ENCODE data around the gene TTC13. TPM values are rescaled to one million over a fixed set of nuclear protein-coding genes. Genes with fewer than 3 reads are reported as not detected.
A peak's percentile ranks its signal among the peaks of the same experiment; 100 is the strongest.

Gene TTC13
- total and polyA plus RNA-seq, 2 of the 4 experiments (the other 2 are of a cell fraction), result 6.1 to 9.1 TPM

GRCh38 chr1:230867903-230868735 lies 110.5 kb downstream of the TTC13 start, which contains the start of gene C1orf198:
C1orf198 (minus strand) TSS chr1:230868521; CDS start chr1:230868512, 9 bp downstream.
- peak within 1 kb of the TSS; percentile 99 for H4K91ac ChIP-seq (ENCODE audit: insufficient read depth, low read depth, low read length)
- H3K9me3 ChIP-seq (ENCODE audit: control insufficient read depth, insufficient read depth, low read length), result no peaks in the 10 kb centered on the region
- peak within 1 kb of the TSS; percentile 100 for H3K4me3 ChIP-seq (ENCODE audit: insufficient read depth, low read depth, low read length)
- H3K18ac ChIP-seq (ENCODE audit: low read depth, low read length), result peak within 1 kb of the TSS; percentile 99
- H3K23ac ChIP-seq (ENCODE audit: low read depth, low read length), result peak within 1 kb of the TSS; percentile 99
- CTCF ChIA-PET, result interaction anchor here (0.6 to 1.4 kb wide), 3 partner anchors 38 to 70 kb away, joined by 3 to 4 read pairs (median 3); no protein-coding TSS in a partner anchor
- H3K27ac ChIP-seq (ENCODE audit: insufficient read depth, low read length), result peak within 1 kb of the TSS; percentile 100
- no TSS peak for BruUV-seq (replicated peaks)
- peak within 1 kb of the TSS; percentile 97 for H3K56ac ChIP-seq (ENCODE audit: extremely low read depth, insufficient read depth, low read length)
- H2AK5ac ChIP-seq (ENCODE audit: low read depth, low read length), result peak within 1 kb of the TSS; percentile 81
- peak within 1 kb of the TSS; percentile 97 for H2BK20ac ChIP-seq (ENCODE audit: low read depth, low read length)
- H3K36me3 ChIP-seq (ENCODE audit: control insufficient read depth, insufficient read depth, low read length), result peaks cover 12% of the 10 kb centered on the region
- intact Hi-C loops (cut with micrococcal nuclease) (loop anchor here (1.0 to 5.0 kb wide), 4 partner anchors 49 to 343 kb away; partner anchors contain the start of genes ARV1, FAM89A and TTC13), in situ Hi-C loops (cut with MboI; ENCODE audit: low sequenced_read_pairs) (loop anchor here (25.0 kb wide), 1 partner anchor 781 kb away; no protein-coding TSS in a partner anchor), dilution Hi-C loops (cut with HindIII; ENCODE audit: low sequenced_read_pairs, unreplicated experiment) (no loop called here)
- peak within 1 kb of the TSS; percentile 97 for H2BK120ac ChIP-seq (ENCODE audit: low read depth, low read length)
- peak; percentile 84 for ATAC-seq (ENCODE audit: low read depth)
- H4K8ac ChIP-seq (ENCODE audit: low read depth in 2 of 2, low read length in 2 of 2), result peak within 1 kb of the TSS; percentile 93 to 95
- H4K20me1 ChIP-seq (ENCODE audit: insufficient read depth, low read length), result peaks cover 33% of the 10 kb centered on the region
- POLR2A ChIA-PET (ENCODE audit: unreplicated experiment), result interaction anchor here (0.6 to 0.9 kb wide), 2 partner anchors 13 to 29 kb away, joined by 3 to 7 read pairs; no protein-coding TSS in a partner anchor
- H3K9me1 ChIP-seq (ENCODE audit: insufficient read depth, low read length), result peaks cover 16% of the 10 kb centered on the region
- H3K9ac ChIP-seq (ENCODE audit: low read depth, low read length), result peak within 1 kb of the TSS; percentile 100
- peak within 1 kb of the TSS; percentile 100 for H4K5ac ChIP-seq (ENCODE audit: low read depth, low read length)
- peak within 1 kb of the TSS; percentile 99 for H3K4ac ChIP-seq (ENCODE audit: low read depth, low read length)
- H3K14ac ChIP-seq (replicated peaks; ENCODE audit: low read depth, low read length), result peak within 1 kb of the TSS; percentile 95
- H2AK9ac ChIP-seq (replicated peaks; ENCODE audit: low read depth, low read length, poor library complexity), result peak within 1 kb of the TSS; percentile 97
- peak within 1 kb of the TSS; percentile 90 for H2AFZ ChIP-seq (replicated peaks; ENCODE audit: low read length, poor library complexity)
- H2BK5ac ChIP-seq (ENCODE audit: low read depth, low read length, poor library complexity, severe bottlenecking), result peak within 1 kb of the TSS; percentile 99
- WGBS, 2 experiments (ENCODE audit: extremely low coverage in 2 of 2, insufficient read length in 1 of 2), result 1% methylated on average over 36 of the region's 96 CpGs; no CpG with 5 or more reads in 1 of the 2 experiments
- no peak for TF ChIP-seq CTCF (conservative IDR thresholded peaks at IDR 0.05; ENCODE audit: low read depth, low read length)
- TF ChIP-seq MXI1 (IDR thresholded peaks at IDR 0.05; ENCODE audit: borderline replicate concordance, low read depth, low read length), result peak; percentile 67; the same call in 1 of the 2 replicates
- 0 out of 2 replicates have a peak, but pooled peaks have one; percentile 48 for TF ChIP-seq POLR2A (IDR thresholded peaks at IDR 0.05; ENCODE audit: low read depth, low read length)
- peak; percentile 59; the same call in 1 of the 2 replicates for TF ChIP-seq MAZ (IDR thresholded peaks at IDR 0.05; ENCODE audit: borderline replicate concordance, low read depth, low read length)
- no peaks in the 10 kb centered on the region for H3K27me3 ChIP-seq (ENCODE audit: control insufficient read depth, insufficient read depth, low read length)
- DNase-seq, result no peak
- H3K4me1 ChIP-seq (ENCODE audit: control insufficient read depth, insufficient read depth, low read length), result peaks cover 28% of the 10 kb centered on the region
- peaks cover 7 to 49% of the 10 kb centered on the region in 2 experiments for H3K79me1 ChIP-seq (ENCODE audit: low read depth in 1 of 2, low read length in 2 of 2)
- H3K4me2 ChIP-seq (ENCODE audit: low read depth, low read length), result peak within 1 kb of the TSS; percentile 93
- peak within 1 kb of the TSS; percentile 87 for H2BK15ac ChIP-seq (ENCODE audit: low read depth, low read length)
